IPS-15b (cell line): ENCODE data around the gene NHERF2.

Experiments
- H3K27me3 ChIP-seq: one replicate; pipeline ENCODE4 v1.6.1; 2013; ENCODE audit warnings: low read length; ENCODE audit not compliant: control insufficient read depth, insufficient read depth
- H3K36me3 ChIP-seq: one replicate; pipeline ENCODE4 v1.6.1; 2013; ENCODE audit warnings: low read length; ENCODE audit not compliant: control insufficient read depth, insufficient read depth
- H3K4me1 ChIP-seq: one replicate; pipeline ENCODE4 v1.6.1; 2013; ENCODE audit warnings: mild to moderate bottlenecking, low read length; ENCODE audit not compliant: control insufficient read depth, insufficient read depth
- H3K4me3 ChIP-seq: one replicate; pipeline ENCODE4 v1.5.1; 2013; ENCODE audit warnings: low read depth, low read length
- H3K9ac ChIP-seq: one replicate; pipeline ENCODE4 v1.6.1; 2013; ENCODE audit warnings: low read depth, mild to moderate bottlenecking, low read length
- H3K9me3 ChIP-seq: one replicate; pipeline ENCODE4 v1.6.1; 2013; ENCODE audit warnings: mild to moderate bottlenecking, low read length; ENCODE audit not compliant: control insufficient read depth, insufficient read depth

NHERF2 gene

DNA sequence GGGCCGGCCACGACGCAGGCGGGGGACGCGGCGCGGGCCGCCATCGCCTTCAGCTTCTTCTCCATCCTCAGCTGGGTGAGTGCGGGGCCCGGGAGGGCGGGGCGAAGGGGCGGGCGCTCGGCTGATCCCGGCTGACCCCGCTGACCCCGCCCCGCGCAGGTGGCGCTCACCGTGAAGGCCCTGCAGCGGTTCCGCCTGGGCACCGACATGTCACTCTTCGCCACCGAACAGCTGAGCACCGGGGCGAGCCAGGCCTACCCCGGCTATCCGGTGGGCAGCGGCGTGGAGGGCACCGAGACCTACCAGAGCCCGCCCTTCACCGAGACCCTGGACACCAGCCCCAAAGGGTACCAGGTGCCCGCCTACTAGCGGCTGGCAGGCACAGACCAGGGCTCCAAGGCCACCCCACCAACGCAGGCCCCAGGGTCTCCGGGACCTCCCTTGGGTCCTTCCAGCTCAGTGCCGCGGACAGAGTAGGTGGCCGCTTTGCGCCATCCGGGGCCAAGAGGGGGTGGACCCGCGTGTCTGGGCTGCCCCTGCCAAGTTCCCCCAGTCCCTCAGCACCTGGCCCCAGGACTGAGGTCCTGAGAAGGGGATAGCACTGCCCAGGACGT is 33.9 kb upstream of the NHERF2 start:
- no peaks in the 10 kb centered on the region for H3K9me3 ChIP-seq
- no peak overlapping the region for H3K9ac ChIP-seq
- peaks cover 7% of the 10 kb centered on the region for H3K36me3 ChIP-seq
- peaks cover 24% of the 10 kb centered on the region for H3K27me3 ChIP-seq
- H3K4me1 ChIP-seq: no peaks in the 10 kb centered on the region
- H3K4me3 ChIP-seq: peak overlapping the region; percentile 32

DNA sequence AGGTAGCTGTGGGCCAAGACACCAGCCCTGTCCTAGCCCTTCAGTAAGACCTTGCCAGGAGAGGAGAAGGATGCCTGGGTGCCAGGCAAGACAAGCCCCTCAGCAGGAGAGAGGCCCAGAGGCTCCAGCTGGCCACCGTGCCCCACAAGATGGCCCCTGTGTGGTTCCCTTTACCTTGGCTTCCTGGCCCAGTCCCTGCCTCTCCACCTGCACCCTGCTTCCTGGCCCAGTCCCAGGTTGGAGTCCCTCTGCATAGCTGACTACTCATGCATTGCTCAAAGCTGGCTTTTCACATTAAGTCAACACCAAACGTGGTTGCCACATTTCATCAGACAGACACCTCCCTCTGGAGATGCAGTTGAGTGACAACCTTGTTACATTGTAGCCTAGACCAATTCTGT is 33.0 kb upstream of the NHERF2 start:
- no peak overlapping the region for H3K4me3 ChIP-seq
- no peaks in the 10 kb centered on the region for H3K9me3 ChIP-seq
- H3K36me3 ChIP-seq: peaks cover 14% of the 10 kb centered on the region
- no peak overlapping the region for H3K9ac ChIP-seq
- H3K4me1 ChIP-seq: no peaks in the 10 kb centered on the region
- peaks cover 17% of the 10 kb centered on the region for H3K27me3 ChIP-seq

DNA sequence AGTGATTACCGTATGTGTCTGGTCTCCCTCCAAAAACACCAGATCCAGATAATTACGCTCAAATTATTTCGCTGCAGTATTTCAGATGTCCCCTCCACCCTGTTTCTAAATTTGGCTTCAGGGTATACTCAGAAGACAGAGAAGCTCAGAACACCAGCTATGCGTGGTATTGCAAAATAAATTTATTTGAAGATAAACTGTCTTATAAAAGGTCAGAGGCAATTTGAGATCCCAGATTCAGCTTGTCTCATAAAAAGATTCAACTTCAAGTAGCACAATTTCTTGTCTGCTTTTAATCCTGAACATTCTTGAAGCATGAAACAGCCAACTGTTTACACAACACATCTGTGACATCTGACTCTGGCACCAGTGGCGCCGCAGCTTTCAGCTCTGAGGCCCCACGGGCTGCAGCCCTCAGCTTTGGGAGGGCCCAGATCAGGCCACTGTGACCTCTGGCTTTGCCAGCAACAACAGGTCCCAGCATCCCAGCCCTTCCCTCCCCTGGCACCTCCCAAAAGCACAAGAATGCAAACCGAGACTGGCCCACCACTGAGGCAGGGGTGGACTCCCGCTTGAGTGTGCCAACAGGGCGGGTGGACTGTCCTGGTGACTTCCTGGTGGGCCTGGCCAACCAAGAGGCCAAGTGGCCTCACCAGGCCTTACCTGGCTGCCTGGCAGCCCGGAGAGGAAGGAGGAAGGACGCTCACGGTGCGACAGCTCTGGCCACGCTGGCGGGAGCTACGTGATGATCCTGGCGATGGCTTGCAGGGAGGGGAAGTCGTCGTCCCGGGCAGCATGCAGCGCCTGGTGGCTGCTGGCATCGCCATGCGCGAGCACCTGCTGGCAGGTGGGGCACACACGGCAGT is 29.0 kb upstream of the NHERF2 start:
- H3K4me3 ChIP-seq: no peak overlapping the region
- no peak overlapping the region for H3K9ac ChIP-seq
- H3K4me1 ChIP-seq: no peaks in the 10 kb centered on the region
- H3K36me3 ChIP-seq: peaks cover 49% of the 10 kb centered on the region
- H3K27me3 ChIP-seq: no peaks in the 10 kb centered on the region
- H3K9me3 ChIP-seq: no peaks in the 10 kb centered on the region

DNA sequence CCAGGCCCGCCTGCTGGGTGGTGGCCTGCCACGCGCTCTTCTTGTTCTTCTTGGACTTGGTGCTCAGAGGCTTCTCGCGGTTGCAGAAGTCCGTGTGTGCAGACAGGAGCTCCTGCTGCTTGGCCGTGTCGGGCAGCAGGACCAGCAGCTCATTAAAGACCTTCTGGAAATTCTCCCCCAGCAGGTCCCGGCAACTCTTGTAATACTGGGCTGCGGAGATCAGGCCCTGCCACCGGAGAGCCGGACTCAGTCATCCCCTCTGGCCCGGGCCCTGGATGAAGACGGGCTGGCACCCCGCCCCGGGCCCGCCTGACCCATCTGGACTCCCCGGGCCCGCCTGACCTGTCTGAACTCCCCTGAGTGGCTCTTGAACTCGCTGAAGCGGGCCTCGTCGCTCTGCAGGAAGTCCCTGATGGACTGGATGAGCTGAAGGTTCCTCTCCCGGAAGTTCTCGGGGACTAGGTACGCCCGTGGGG is 28.3 kb upstream of the NHERF2 start:
- Histone ChIP-seq H3K4me1 (no peaks in the 10 kb centered on the region), H3K4me3 (no peak overlapping the region), H3K9ac (no peak overlapping the region), H3K36me3 (peaks cover 56% of the 10 kb centered on the region), H3K9me3 (no peaks in the 10 kb centered on the region), H3K27me3 (no peaks in the 10 kb centered on the region)

DNA sequence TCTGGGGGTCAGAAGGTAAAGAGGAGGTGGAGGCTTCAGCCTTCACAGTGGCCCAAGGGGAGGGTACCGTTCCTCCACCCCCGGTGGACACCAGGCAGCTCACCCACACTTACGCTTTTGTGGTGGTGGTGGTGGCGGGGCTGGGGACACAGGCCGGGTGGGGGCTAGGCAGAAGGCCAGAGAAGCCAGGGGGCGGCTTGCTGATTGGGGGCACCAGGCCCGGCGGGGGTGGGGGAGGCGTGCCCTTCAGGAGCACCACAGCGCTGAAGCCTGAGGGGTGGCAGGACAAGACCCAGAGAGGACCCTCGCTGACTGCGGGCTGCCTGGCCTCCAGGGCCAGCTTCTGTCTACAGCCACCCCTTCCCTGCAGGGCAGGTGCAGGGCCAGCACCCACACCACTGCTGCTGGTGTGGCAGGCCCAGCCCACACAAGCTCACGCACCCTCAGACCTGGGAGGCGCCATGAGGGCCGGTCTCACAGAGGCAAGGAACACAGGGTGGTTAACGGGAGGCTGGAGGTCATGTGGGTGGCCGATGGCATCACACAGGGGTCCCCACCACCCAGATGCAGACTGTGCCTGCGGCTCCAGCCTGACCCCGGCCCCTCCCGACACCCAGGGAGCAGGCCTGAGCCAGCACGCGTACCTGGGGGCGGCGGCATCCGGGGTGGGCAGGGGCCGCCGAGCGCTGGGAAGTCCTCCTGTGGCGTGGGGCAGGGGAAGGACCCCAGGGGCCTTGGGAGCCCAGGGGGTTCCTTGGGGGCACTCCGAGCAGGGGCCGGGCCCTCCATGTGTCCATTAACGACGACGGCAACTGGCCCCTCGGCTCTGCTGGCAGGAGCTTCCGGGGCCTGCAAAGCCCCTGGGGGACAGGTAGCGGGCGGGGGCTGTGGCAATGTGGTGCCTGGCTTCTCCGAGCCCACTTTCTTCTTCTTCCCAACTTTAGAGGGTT is 27.6 kb upstream of the NHERF2 start:
- Histone ChIP-seq H3K9me3 (no peaks in the 10 kb centered on the region), H3K4me1 (peaks cover 2% of the 10 kb centered on the region), H3K27me3 (no peaks in the 10 kb centered on the region), H3K36me3 (peaks cover 58% of the 10 kb centered on the region), H3K4me3 (no peak overlapping the region), H3K9ac (no peak overlapping the region)

DNA sequence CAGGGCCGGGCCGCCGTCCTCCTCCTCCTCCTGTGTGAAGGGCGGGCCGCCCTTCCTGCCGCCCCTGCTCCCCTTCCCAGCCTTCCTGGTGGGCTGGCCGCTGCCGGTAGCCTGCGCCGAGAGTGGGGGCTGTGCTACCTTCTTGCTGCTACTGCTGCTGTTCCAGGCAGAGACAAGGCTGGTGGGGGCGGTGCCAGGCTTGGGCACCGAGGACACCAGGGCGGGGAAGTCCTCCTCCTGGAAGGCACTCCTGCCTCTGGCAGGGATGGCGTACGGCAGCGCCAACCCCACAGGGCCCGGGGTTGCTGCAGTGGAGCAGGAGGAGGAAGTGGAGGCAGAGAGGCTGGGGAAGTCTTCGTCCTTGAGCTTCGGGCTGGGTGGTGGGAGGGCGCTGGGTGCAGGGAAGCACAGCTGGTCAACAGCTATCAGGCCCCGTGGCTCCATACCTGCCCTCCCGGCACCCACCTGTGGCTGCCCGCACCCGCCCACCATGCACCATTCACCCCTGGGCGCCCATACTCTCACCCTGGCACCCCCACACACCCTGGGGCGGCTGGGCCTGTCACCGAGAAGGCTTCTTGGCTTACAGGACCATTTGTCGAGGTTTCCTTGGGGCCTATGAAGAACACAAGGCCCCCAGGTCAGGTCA is 26.7 kb upstream of the NHERF2 start:
- H3K9me3 ChIP-seq: no peaks in the 10 kb centered on the region
- H3K9ac ChIP-seq: no peak overlapping the region
- H3K36me3 ChIP-seq: peaks cover 58% of the 10 kb centered on the region
- peaks cover 2% of the 10 kb centered on the region for H3K4me1 ChIP-seq
- no peak overlapping the region for H3K4me3 ChIP-seq
- H3K27me3 ChIP-seq: no peaks in the 10 kb centered on the region

DNA sequence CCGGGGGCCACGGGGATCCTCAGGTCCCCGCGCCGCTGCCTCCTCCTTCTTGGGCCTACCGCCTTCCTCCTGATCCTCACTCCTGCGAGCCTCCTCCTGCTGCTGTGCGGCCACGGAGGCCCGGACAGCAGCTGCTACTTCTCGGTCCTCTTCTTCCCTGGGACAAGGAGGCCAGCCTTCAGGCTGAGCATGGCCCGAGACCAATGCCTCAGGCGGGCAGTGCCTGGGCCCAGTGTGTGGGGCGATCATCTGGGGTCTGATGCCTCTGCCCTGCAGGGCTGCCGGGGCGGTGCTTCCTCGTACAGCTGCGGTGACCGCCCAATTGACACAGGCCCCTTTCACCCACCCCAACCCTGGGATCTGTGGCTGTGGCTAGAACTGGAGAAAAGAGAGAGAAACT is 25.7 kb upstream of the NHERF2 start:
- no peaks in the 10 kb centered on the region for H3K9me3 ChIP-seq
- peaks cover 2% of the 10 kb centered on the region for H3K4me1 ChIP-seq
- no peak overlapping the region for H3K9ac ChIP-seq
- no peak overlapping the region for H3K4me3 ChIP-seq
- peaks cover 58% of the 10 kb centered on the region for H3K36me3 ChIP-seq
- no peaks in the 10 kb centered on the region for H3K27me3 ChIP-seq

DNA sequence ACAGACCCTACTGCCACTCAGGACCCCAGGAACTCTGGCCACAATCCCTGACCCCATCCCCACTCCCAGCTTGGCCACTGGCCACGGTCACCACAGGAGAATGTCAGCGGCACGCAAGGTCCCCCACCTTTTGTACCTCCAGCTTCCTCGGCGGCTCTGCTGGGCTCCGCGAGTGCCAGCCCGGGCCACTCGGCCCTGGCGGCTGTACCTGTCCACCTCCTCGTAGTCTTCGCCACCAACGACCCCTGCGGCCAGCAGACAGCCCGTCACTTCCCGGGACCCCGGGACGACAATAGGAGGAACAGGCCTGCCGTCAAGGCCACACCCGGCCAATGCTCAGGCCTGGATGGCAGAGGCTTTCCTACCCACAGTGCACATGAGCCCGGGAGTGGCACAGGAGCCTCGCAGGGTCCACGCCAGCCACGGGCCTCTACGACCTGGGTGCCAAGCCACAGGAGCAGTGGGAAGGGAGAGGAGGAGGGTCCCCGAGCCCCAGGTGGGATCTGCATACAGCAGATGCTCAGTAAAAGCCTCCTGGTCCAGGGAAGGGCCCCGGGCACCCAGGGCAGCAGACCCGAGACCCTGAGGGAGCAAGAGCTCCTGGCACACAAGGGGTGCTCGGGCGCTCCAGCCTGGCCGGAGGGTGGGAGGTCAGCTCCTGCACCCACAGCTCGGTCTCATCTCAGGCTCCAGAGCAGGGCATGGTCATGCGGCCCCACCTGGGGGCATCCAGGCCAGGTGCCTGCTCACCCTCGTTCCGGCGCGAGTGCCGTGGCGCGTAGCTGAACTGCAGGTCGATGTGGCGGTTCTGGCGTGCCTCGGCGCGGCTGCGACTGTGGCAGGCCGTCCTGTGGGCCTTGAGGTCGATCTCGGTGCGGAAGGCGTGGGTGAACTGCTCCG is 25.0 kb upstream of the NHERF2 start:
- Histone ChIP-seq H3K4me3 (no peak overlapping the region), H3K27me3 (no peaks in the 10 kb centered on the region), H3K4me1 (peaks cover 2% of the 10 kb centered on the region), H3K9me3 (no peaks in the 10 kb centered on the region), H3K9ac (no peak overlapping the region), H3K36me3 (peaks cover 58% of the 10 kb centered on the region)

DNA sequence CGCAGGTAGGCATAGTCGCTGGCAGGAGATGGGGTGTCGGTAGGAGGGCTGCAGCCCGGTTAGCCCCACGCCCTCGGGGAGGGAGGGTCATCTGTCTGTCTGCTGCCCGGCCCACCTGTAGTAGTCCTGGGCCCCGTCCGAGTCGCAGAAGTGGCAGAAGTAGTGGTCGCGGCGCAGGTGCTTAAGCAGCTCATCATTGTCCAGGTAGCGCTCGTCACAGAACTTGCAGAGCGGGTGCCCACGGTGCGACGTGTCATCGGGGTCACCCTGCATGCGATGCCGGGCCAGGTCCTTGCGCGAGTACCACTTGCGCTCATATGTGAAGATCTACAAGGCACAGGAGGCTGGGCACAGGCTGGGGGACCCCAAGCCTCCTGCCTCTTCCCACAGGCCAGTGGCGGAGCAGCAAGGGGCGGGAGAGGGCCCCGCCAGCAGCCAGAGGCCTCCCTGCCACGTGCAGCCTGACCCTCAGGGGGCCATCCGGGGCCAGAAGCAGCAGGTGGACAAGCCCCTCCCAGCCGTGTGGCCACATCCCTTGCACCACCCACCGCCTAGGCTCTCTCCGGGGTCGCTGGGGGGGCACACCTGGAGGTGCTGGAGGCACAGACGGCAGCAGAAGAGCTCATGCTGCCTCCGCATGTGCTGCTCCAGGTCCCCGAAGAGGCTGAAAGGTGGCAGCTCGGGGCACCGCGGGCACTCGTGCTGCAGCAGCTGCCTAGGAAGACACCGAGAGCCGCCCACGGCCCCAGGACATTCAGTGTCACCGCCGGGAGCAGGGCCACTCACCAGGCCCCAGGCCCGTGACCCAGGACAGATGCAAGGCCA is 24.1 kb upstream of the NHERF2 start:
- H3K4me3 ChIP-seq: no peak overlapping the region
- H3K36me3 ChIP-seq: peaks cover 58% of the 10 kb centered on the region
- H3K27me3 ChIP-seq: no peaks in the 10 kb centered on the region
- peaks cover 2% of the 10 kb centered on the region for H3K4me1 ChIP-seq
- no peaks in the 10 kb centered on the region for H3K9me3 ChIP-seq
- no peak overlapping the region for H3K9ac ChIP-seq

DNA sequence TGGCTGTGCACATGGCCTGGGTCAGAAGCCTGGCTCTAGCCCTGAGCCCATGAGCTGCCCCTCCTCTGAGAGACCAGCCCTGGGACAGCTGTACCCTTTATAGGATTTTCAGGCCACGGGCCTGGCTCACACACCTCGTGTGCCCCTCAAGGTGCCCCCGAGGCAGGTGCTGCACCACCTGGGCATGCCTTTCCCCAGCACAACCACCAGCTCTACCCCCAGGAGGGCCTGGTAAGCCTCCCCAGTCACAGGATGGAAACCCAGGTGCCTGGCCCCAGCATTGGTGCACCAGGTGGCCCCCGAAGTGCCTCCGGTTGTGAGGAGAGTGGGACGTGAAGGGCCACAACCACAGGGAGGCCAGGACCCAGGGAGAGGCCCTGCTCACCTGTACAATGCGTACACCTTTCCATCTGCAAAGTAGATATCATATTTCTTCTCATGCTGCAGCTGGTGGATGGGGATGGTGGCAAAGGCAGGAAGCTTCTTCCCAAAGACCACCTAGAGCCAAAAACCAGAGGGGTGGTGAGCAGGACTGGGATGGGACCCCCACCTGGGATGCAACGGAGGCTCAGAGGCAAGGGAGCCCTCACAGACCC is 23.4 kb upstream of the NHERF2 start:
- no peak overlapping the region for H3K9ac ChIP-seq
- H3K9me3 ChIP-seq: no peaks in the 10 kb centered on the region
- H3K36me3 ChIP-seq: peaks cover 52% of the 10 kb centered on the region
- H3K4me3 ChIP-seq: no peak overlapping the region
- H3K27me3 ChIP-seq: no peaks in the 10 kb centered on the region
- peaks cover 5% of the 10 kb centered on the region for H3K4me1 ChIP-seq
